PC-9 (cell line): Measurements from ENCODE around the gene NAT14.

Experiments used
- CTCF ChIP-seq: fragments of 200-600 bp; sonication (generic); conservative IDR thresholded peaks from 2 replicates; pipeline ENCODE4 v1.6.1; 2017; ENCODE audit warnings: mixed run types, antibody characterized with exemption, mild to moderate bottlenecking, moderate library complexity
- EZH2 ChIP-seq: fragments of 200-600 bp; sonication (generic); IDR thresholded peaks from 2 replicates; pipeline ENCODE4 v1.8.0; 2017; ENCODE audit warnings: antibody characterized with exemption, low read depth

GRCh38 chr19:55479451-55480230 is 5.3 kb upstream of the NAT14 start:
- TF ChIP-seq CTCF: no peak
- TF ChIP-seq EZH2: no peak
